OCI-LY1 (cell line): ENCODE measurements around the gene FNBP1.

Experiments used
- CTCF ChIP-seq: fragments of 200-600 bp; sonication (generic), shearing (Covaris generic); IDR thresholded peaks from 2 replicates; pipeline ENCODE4 v1.5.1; 2017; ENCODE audit warnings: mild to moderate bottlenecking, antibody characterized with exemption, low read length, moderate library complexity, mixed read lengths
- EZH2 ChIP-seq: fragments of 200-600 bp; sonication (generic), shearing (Covaris generic); IDR thresholded peaks from 2 replicates; pipeline ENCODE4 v1.8.0; 2017; ENCODE audit warnings: borderline replicate concordance, mixed run types, mild to moderate bottlenecking, antibody characterized with exemption, low read length, moderate library complexity, mixed read lengths

- TF ChIP-seq CTCF (no peak), EZH2 (no peak)
These were observed 154.5 kb downstream of the FNBP1 start for GRCh38 chr9:129888293-129889121.
